ENCODE measurements around the gene PLPPR1. TPM values are rescaled to one million over a fixed set of nuclear protein-coding genes. Genes with fewer than 3 reads are reported as not detected.

Gene PLPPR1
- total RNA-seq, 4 donors from 2014 or later = 0.54 TPM; not detected in 3

DNA sequence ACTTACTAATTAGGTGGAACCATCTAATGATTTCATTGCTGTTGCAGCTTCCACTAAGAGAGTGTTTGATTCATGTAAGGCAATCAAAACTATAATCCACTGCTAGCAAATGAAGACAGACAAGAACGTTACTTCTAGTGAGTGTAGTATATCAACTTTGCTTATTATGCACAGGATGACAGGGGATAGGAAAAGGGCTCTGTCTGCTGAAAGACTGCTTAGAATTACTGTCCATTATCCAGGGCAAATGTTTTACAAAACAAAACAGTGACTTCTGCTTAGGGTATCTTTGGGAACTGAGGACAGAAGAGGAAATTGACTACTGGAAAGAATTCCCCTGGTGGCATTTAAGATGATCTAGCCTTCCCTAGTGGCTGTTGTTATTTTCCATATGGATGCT is 40.2 kb downstream of the PLPPR1 start:
- H3K4me1 ChIP-seq = no peaks in the 10 kb centered on the region
- no peak overlapping the region for H3K27ac ChIP-seq
- TF ChIP-seq POLR2A (IDR thresholded peaks at IDR 0.05) (no peak), CTCF (IDR thresholded peaks at IDR 0.05) (no peak)
- H3K9me3 ChIP-seq = no peaks in the 10 kb centered on the region
- no peak overlapping the region for H3K4me3 ChIP-seq
- no peaks in the 10 kb centered on the region for H3K27me3 ChIP-seq
- no peaks in the 10 kb centered on the region for H3K36me3 ChIP-seq
- DNase-seq = no peak

DNA sequence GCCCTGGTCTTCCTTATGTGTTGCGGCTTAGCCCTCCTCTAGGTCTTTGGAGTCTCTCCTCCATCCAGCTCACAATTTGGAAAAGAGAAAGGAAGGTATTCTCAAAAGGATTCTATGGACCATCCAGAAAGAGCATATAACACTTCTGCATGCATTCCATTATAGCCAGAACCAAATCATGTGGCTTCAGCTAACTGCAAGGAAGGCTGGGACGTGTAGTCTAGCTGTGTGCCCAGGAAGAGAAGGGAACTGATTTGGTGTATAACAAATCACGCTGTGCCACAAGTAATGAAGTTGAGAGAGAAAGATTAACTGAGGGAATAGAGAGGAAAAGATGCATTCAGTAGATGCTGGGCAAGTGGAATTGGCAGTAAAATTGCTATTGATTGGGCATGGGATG is 43.7 kb downstream of the PLPPR1 start:
- no peak overlapping the region for H3K27ac ChIP-seq
- DNase-seq = no peak
- TF ChIP-seq CTCF (IDR thresholded peaks at IDR 0.05) = no peak
- no peak for TF ChIP-seq POLR2A (IDR thresholded peaks at IDR 0.05)
- H3K4me3 ChIP-seq = no peak overlapping the region
- H3K36me3 ChIP-seq = no peaks in the 10 kb centered on the region
- no peaks in the 10 kb centered on the region for H3K9me3 ChIP-seq
- H3K27me3 ChIP-seq = no peaks in the 10 kb centered on the region
- H3K4me1 ChIP-seq = no peaks in the 10 kb centered on the region

DNA sequence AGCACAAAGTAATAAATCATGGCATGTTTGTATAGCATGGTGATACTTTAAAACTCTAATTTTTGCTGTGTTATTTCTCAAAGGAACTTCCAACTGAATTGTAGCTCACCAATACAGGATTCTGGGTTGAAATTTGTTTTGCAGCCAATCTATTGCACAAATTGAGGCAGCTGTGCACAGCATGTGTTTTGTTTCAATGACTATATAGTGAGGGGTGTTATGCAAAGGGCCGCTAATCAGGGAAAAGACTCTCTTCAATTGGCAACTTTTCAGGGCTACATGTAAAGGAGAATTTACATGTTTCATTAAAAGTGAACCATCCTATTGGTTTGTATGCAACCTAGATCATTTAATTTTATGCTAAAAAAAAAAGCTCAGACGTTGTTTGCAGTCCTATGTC is 44.6 kb downstream of the PLPPR1 start:
- Histone ChIP-seq H3K36me3 (no peaks in the 10 kb centered on the region), H3K4me3 (no peak overlapping the region), H3K9me3 (no peaks in the 10 kb centered on the region), H3K27ac (no peak overlapping the region), H3K4me1 (no peaks in the 10 kb centered on the region), H3K27me3 (no peaks in the 10 kb centered on the region)
- TF ChIP-seq POLR2A (IDR thresholded peaks at IDR 0.05) = no peak
- TF ChIP-seq CTCF (IDR thresholded peaks at IDR 0.05) = no peak
- DNase-seq = no peak

- H3K4me3 ChIP-seq = no peak overlapping the region
- H3K9me3 ChIP-seq = no peaks in the 10 kb centered on the region
- H3K4me1 ChIP-seq = no peaks in the 10 kb centered on the region
- no peak for TF ChIP-seq CTCF (IDR thresholded peaks at IDR 0.05)
- TF ChIP-seq POLR2A (IDR thresholded peaks at IDR 0.05) = no peak
- H3K27me3 ChIP-seq = no peaks in the 10 kb centered on the region
- no peaks in the 10 kb centered on the region for H3K36me3 ChIP-seq
- H3K27ac ChIP-seq = no peak overlapping the region
- DNase-seq = no peak
Observed at GRCh38 chr9:101081641-101082040, 53.1 kb downstream of the PLPPR1 start.

- no peak overlapping the region for H3K4me3 ChIP-seq
- TF ChIP-seq POLR2A (IDR thresholded peaks at IDR 0.05) = no peak
- TF ChIP-seq CTCF (IDR thresholded peaks at IDR 0.05) = no peak
Observed at GRCh38 chr9:101083448-101084202, 55.1 kb downstream of the PLPPR1 start.

More at GRCh38 chr9:101083448-101084202, 55.1 kb downstream of the PLPPR1 start:
- H3K27ac ChIP-seq = no peak overlapping the region
- no peaks in the 10 kb centered on the region for H3K36me3 ChIP-seq
- no peaks in the 10 kb centered on the region for H3K27me3 ChIP-seq
- no peaks in the 10 kb centered on the region for H3K9me3 ChIP-seq
- H3K4me1 ChIP-seq = no peaks in the 10 kb centered on the region
- no peak for DNase-seq

Data from Peyer's patch (tissue), 4 donors.